Kidney epithelial cell (primary cell): Measurements from ENCODE around the gene CDH15. TPM values are rescaled to one million over a fixed set of nuclear protein-coding genes. Genes with fewer than 3 reads are reported as not detected.
"Not testable (repeated sequence)": the region's sequence is repeated elsewhere in the genome, so short reads cannot be mapped to it uniquely, and the experiment has no call there.

Source experiments
- DNase-seq: peaks from one replicate; pipeline ENCODE4 v3.0.0-alpha.2; 2010; ENCODE audit warnings: low read depth
- H3K27me3 ChIP-seq: 2 replicates; pipeline ENCODE4 v1.6.0; 2011; ENCODE audit warnings: low read length; ENCODE audit not compliant: control insufficient read depth, insufficient read depth
- H3K36me3 ChIP-seq: 2 replicates; pipeline ENCODE4 v1.5.1; 2011; ENCODE audit warnings: low read length; ENCODE audit not compliant: control insufficient read depth, insufficient read depth
- H3K4me3 ChIP-seq: 2 replicates; pipeline ENCODE4 v1.5.1; 2011; ENCODE audit warnings: low read depth, mild to moderate bottlenecking, control low read depth, low read length
- CTCF ChIP-seq: IDR thresholded peaks from 2 replicates; pipeline ENCODE4 v1.5.1; 2011; ENCODE audit warnings: mild to moderate bottlenecking, moderate library complexity, low read length, control low read depth, inconsistent platforms; ENCODE audit not compliant: insufficient read depth, poor library complexity, severe bottlenecking
- total RNA-seq: library from RNA; depleted of rRNA; stranded (reverse); fragments of >200 nt; gene quantifications from 2 replicates; pipeline ENCODE4 v1.2.3, GENCODE V29; 2015

The CDH15 gene
- total RNA-seq, 1 donor from 2014 or later = 0.50 TPM

GRCh38 chr16:89179656-89180315, 8.2 kb downstream of the CDH15 start:
- DNase-seq = no peak
- Histone ChIP-seq H3K4me3 (no peak overlapping the region), H3K36me3 (no peaks in the 10 kb centered on the region), H3K27me3 (peaks cover 36% of the 10 kb centered on the region)
- TF ChIP-seq CTCF = no peak

DNA sequence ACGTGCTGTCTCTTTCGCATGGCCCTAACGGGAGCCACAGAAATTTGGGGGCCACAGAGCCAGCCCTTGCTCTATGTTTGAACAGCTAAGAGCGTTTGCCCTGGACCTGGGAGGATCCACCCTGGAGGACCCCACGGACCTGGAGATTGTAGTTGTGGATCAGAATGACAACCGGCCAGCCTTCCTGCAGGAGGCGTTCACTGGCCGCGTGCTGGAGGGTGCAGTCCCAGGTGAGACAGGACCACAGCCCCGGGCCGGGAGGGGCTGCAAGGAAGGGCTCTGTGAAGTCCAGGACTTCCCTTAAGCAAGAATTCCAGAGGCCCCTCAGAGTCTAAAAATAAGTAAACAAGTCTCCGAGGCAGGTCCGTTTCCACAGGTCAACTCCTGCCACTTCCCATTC, 11.9 kb downstream of the CDH15 start:
- no peak for DNase-seq
- no peaks in the 10 kb centered on the region for H3K36me3 ChIP-seq
- peaks cover 15% of the 10 kb centered on the region for H3K27me3 ChIP-seq
- no peak overlapping the region for H3K4me3 ChIP-seq
- no peak for TF ChIP-seq CTCF

DNA sequence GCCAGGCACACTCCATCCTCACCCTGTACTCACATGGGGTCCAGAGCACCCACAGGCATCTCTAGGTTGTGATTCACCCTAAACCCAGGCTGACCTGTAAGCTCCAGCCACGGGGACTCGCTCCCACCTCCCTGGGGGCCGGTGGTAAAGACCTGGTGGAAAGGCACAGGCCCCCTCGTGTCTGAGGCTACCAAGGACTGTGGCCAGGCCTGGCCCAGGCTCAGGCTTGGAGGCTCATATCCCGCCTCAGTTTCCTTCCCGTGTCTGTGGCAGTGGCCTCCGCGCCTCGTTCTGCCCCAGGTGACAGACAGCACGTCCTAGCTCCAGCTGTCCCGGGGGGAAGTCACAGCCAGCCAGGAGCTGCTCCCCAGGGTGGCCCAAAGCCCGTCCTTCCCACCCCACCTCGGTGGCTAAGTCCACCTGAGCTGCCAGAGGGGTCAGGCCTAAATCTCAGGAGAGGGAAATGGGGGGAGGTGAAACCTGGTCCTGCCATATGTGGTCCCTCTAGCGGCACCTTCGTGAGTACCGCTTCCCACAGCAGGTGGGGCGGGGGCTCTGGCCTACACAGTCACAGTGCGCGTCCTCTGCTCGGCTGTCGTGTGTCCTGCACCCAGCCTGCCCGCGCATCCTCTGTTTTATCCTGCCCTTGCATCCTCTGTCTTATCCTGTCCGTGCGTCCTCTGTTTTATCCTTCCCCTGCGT, 12.6 kb downstream of the CDH15 start:
- DNase-seq = no peak
- no peaks in the 10 kb centered on the region for H3K36me3 ChIP-seq
- no peak for TF ChIP-seq CTCF
- no peak overlapping the region for H3K4me3 ChIP-seq
- H3K27me3 ChIP-seq = peaks cover 12% of the 10 kb centered on the region

DNA sequence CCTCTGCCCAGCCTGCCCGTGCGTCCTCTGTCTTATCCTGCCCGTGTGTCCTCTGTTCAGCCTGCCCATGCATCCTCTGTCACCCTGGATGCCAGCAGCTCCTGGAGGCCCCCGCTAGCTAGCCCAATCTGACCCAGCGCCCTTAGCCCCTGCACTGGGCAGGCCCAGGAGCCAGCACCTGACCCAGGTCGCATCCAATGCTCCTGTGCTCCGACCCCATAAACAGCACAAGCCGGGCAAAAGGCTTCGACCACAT, 13.1 kb downstream of the CDH15 start:
- Histone ChIP-seq H3K4me3 (no peak overlapping the region), H3K36me3 (no peaks in the 10 kb centered on the region), H3K27me3 (peaks cover 12% of the 10 kb centered on the region)
- no peak for TF ChIP-seq CTCF
- no peak for DNase-seq

DNA sequence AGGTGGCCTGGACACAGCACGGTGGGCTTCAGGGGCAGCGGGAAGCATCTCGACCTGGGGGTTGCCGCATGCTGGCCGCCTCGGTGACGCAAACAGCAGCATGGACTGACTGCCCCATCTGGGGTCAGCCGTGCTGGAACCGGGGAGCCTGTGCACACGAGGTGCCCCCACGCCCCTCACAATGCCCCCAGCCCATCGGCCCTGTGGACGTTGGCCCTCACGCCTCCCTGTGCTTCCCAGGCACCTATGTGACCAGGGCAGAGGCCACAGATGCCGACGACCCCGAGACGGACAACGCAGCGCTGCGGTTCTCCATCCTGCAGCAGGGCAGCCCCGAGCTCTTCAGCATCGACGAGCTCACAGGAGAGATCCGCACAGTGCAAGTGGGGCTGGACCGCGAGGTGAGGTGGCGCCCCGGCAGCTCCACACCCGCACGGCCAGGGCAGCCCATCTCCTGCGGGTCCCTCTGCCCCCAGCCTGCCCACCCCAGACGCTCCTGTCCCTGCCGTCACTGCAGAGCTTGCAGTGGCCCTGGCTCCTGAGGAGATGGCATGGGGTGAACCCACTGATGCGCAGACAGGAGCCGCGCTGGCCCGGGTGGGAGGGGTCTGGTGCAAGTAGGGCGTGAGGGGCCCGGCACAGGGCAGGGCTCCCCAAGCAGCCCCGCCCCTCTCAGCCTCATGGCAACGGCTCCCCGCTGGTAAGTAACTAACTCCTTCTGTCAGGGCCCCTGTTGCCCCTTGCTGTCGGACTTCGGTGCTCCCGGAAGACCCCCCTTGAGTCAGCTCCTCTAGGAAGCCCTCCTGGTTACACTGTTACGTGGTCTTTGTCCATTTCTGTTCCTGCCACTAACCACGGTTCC, 13.6 kb downstream of the CDH15 start:
- no peak for DNase-seq
- no peak overlapping the region for H3K4me3 ChIP-seq
- no peaks in the 10 kb centered on the region for H3K36me3 ChIP-seq
- no peak for TF ChIP-seq CTCF
- H3K27me3 ChIP-seq = peaks cover 14% of the 10 kb centered on the region

DNA sequence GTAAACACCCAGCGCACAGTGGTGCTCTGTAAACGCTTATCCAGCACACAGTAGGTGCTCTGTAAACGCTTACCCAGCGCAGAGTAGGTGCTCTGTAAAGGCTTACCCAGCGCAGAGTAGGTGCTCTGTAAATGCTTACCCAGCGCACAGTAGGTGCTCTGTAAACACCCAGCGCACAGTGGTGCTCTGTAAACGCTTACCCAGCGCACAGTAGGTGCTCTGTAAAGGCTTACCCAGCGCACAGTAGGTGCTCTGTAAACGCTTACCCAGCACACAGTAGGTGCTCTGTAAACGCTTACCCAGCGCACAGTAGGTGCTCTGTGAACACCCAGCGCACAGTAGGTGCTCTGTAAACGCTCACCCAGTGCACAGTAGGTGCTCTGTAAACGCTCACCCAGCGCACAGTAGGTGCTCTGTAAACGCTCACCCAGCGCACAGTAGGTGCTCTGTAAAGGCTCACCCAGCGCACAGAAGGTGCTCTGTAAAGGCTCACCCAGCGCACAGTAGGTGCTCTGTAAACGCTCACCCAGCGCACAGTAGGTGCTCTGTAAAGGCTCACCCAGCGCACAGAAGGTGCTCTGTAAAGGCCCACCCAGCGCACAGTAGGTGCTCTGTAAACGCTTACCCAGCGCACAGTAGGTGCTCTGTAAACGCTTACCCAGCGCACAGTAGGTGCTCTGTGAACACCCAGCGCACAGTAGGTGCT, 14.5 kb downstream of the CDH15 start:
- H3K36me3 ChIP-seq, H3K4me3 ChIP-seq, DNase-seq: not testable (repeated sequence)
- H3K27me3 ChIP-seq = peaks cover 22% of the 10 kb centered on the region

- not testable (repeated sequence) for H3K4me3 ChIP-seq, H3K36me3 ChIP-seq, DNase-seq
- H3K27me3 ChIP-seq = peaks cover 28% of the 10 kb centered on the region
These were observed 15.1 kb downstream of the CDH15 start for GRCh38 chr16:89186593-89187031.
